HG03280 (cell line): ENCODE data around the gene CACNG8.
"Not testable (repeated sequence)": the region's sequence is repeated elsewhere in the genome, so short reads cannot be mapped to it uniquely, and the experiment has no call there.

Experiments used
- ATAC-seq: cut with Tn5 transposase; IDR thresholded peaks from one replicate; pipeline ENCODE4 v1.9.1; 2021; ENCODE audit warnings: mild to moderate bottlenecking, moderate library complexity; ENCODE audit not compliant: unreplicated experiment

The CACNG8 gene

DNA sequence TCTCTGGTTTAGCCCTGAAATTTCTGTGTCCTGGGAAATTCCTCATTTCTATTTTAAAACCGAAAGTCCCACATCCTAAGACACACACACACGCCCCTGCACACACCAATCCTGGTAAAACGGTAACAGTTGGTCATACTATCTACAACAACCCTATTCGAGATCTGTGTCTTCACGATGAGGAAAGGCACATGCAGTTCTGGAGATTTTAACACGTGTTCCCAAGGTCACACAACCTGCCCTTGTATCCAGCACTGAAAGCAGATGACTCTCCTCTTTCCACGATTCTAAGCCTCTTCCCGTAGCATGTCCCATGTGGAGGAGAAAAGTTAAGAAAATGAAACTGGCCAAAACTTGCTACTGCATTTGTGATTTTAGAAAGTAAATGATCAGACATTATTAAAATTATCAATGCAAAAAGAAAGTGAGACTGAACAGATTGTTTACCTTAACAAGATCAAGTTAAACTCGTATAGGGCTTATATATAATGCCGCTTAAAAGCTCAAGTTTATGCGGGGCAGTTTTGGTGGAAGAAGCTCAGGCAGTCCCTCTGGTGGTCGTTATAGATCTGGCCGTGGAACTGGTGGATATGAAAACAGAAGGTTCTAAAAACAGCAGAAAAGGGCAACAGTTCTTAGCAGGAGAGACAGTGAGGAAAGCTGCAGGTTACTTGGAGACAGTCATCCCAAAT lies 68.3 kb downstream of the CACNG8 start:
- no peak for ATAC-seq

DNA sequence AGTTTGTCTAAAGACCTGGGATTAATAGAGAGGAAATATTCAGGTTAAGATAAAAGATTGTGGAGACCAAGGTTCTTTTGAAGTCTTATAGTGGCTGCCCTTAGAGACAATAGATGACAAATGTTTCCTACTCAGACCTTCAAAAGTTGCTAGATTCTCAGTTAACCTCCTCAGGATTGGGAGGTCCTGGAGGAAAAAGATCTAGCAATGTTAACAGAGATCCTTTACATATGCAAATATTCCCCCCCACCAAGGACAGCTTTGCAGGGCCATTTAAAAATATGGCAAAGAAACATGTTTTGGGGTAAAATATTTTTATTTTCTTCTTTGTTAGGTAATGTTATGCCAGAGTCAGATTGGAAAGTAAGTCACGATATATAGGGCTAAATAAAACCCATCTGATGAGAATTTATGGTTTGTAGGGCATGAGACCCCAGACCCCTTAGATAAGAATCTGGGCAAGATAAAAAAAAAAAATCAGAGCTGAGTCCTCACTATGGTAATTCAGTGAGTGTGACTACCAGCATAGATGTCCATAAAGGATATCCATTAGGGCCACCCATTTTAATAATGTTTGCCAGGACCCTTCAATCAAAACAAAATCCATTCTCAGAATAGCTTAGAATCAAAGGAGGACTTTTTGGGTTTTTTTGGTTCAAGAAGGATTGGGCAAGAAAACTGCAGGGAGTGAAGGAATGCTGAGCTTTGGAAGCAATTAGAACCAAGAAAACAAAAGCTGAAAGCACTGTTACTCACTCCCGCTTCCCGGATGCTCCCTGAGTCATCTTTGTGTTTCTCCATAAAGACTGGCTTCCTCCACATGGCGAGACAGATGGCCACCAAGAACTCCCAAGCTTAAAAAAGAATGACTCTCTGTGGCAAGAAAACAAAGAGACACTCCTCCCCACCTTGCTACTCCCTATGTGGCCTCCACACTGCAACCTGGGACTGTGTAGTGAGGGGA lies 72.8 kb downstream of the CACNG8 start:
- no peak for ATAC-seq

DNA sequence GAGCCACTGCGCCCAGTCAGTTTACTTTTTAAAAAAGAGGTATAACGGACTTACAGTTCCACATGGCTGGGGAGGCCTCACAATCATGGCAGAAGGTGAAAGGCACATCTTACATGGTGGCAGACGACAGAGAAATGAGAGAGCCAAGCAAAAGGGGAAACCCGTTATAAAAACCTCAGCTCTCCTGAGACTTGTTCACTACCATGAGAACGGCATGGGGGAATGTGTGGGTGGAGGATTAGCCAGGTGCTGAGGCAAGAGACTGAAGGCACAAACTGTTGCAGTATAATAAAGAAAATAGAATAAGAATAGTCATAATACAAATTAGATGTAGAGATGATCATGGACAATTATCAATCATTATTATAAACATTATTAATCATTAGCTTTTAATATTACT lies 73.8 kb downstream of the CACNG8 start:
- not testable (repeated sequence) for ATAC-seq
